ENCODE data around the gene MLLT6.

GRCh38 chr17:38687286-38687685 is 17.8 kb upstream of the MLLT6 start:
- TF ChIP-seq EZH2 (IDR thresholded peaks at IDR 0.05; ENCODE audit: insufficient read depth, low read length) = no peak
- TF ChIP-seq CTCF (IDR thresholded peaks at IDR 0.05; ENCODE audit: insufficient read depth, low read depth, low read length) = no peak

Measured in astrocyte (in vitro differentiated cells and primary cell).